ENCODE data around the gene WDR83. TPM values are rescaled to one million over a fixed set of nuclear protein-coding genes. Genes with fewer than 3 reads are reported as not detected.

WDR83 gene
- total and polyA plus RNA-seq, 2 experiments from 2014 or later = 9.1 to 19.5 TPM

DNA sequence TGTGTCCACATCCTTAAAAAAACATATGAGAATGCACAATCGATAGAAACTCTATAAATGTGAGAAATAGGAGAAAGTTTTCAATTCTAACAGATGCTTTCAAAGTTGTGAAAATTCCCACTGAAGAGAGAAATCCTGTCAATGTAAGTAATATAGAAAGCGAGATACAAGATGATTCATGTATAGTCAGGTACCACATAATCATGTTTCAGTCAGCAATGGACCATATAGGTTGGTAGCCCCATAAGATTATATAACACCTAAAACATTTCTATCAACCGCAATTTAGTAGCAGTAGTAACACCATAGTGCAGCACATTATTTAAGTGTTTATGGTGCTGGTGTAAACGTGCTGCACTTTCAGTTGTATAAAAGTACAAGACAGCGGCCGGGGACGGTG is 37.4 kb upstream of the WDR83 start:
- 98% methylated on average over 7 of the region's 7 CpGs for WGBS (ENCODE audit: low lambda C conversion rate, missing lambda C conversion rate)
- H3K27me3 ChIP-seq = no peaks in the 10 kb centered on the region
- H3K9me3 ChIP-seq (ENCODE audit: low read depth) = peaks cover 36% of the 10 kb centered on the region
- no peak for DNase-seq (ENCODE audit: low spot score)
- no peaks in the 10 kb centered on the region for H3K4me1 ChIP-seq (ENCODE audit: insufficient read depth)
- H3K4me2 ChIP-seq = no peak overlapping the region
- no peaks in the 10 kb centered on the region for H4K20me1 ChIP-seq (ENCODE audit: insufficient read depth, poor library complexity, severe bottlenecking)
- H3K36me3 ChIP-seq (replicated peaks; ENCODE audit: insufficient read depth, low read depth) = peaks cover 26% of the 10 kb centered on the region
- H2AFZ ChIP-seq = no peak overlapping the region
- H3K79me2 ChIP-seq = peaks cover 13% of the 10 kb centered on the region
- H3K9me2 ChIP-seq (replicated peaks; ENCODE audit: insufficient read depth) = no peaks in the 10 kb centered on the region
- TF ChIP-seq CTCF (IDR thresholded peaks at IDR 0.05; ENCODE audit: poor library complexity) (no peak), EZH2 (IDR thresholded peaks at IDR 0.05; ENCODE audit: borderline replicate concordance) (no peak), EZH2phosphoT487 (IDR thresholded peaks at IDR 0.05; ENCODE audit: low read depth, severe bottlenecking, unreplicated experiment) (no peak)
- H3K4me3 ChIP-seq = peak overlapping the region; percentile 7
- H3K27ac ChIP-seq = no peak overlapping the region

- no peak overlapping the region for H3K27ac ChIP-seq
- no peak for DNase-seq (ENCODE audit: low spot score)
- H2AFZ ChIP-seq = no peak overlapping the region
- no peaks in the 10 kb centered on the region for H3K36me3 ChIP-seq (replicated peaks; ENCODE audit: insufficient read depth, low read depth)
- H3K4me2 ChIP-seq = no peak overlapping the region
- H3K79me2 ChIP-seq = no peaks in the 10 kb centered on the region
- WGBS (ENCODE audit: low lambda C conversion rate, missing lambda C conversion rate) = 96% methylated on average over 13 of the region's 13 CpGs
- H3K9me2 ChIP-seq (replicated peaks; ENCODE audit: insufficient read depth) = no peaks in the 10 kb centered on the region
- TF ChIP-seq EZH2 (IDR thresholded peaks at IDR 0.05; ENCODE audit: borderline replicate concordance) (no peak), CTCF (IDR thresholded peaks at IDR 0.05; ENCODE audit: poor library complexity) (no peak), EZH2phosphoT487 (IDR thresholded peaks at IDR 0.05; ENCODE audit: low read depth, severe bottlenecking, unreplicated experiment) (no peak)
- H3K4me3 ChIP-seq = no peak overlapping the region
- H3K9me3 ChIP-seq (ENCODE audit: low read depth) = no peaks in the 10 kb centered on the region
- no peaks in the 10 kb centered on the region for H3K4me1 ChIP-seq (ENCODE audit: insufficient read depth)
- H4K20me1 ChIP-seq (ENCODE audit: insufficient read depth, poor library complexity, severe bottlenecking) = no peaks in the 10 kb centered on the region
- no peaks in the 10 kb centered on the region for H3K27me3 ChIP-seq
Measured at GRCh38 chr19:12636631-12637030, 30.0 kb upstream of the WDR83 start.

- Histone ChIP-seq H3K9me2 (replicated peaks; ENCODE audit: insufficient read depth) (no peaks in the 10 kb centered on the region), H3K27ac (no peak overlapping the region), H3K4me1 (ENCODE audit: insufficient read depth) (no peaks in the 10 kb centered on the region), H3K27me3 (no peaks in the 10 kb centered on the region), H3K79me2 (no peaks in the 10 kb centered on the region), H3K4me2 (no peak overlapping the region), H4K20me1 (ENCODE audit: insufficient read depth, poor library complexity, severe bottlenecking) (no peaks in the 10 kb centered on the region), H3K36me3 (replicated peaks; ENCODE audit: insufficient read depth, low read depth) (no peaks in the 10 kb centered on the region), H3K4me3 (no peak overlapping the region), H2AFZ (no peak overlapping the region), H3K9me3 (ENCODE audit: low read depth) (no peaks in the 10 kb centered on the region)
- WGBS (ENCODE audit: low lambda C conversion rate, missing lambda C conversion rate) = 99% methylated on average over 21 of the region's 22 CpGs
- no peak for DNase-seq (ENCODE audit: low spot score)
- no peak for TF ChIP-seq EZH2 (IDR thresholded peaks at IDR 0.05; ENCODE audit: borderline replicate concordance)
- TF ChIP-seq CTCF (IDR thresholded peaks at IDR 0.05; ENCODE audit: poor library complexity) = no peak
- no peak for TF ChIP-seq EZH2phosphoT487 (IDR thresholded peaks at IDR 0.05; ENCODE audit: low read depth, severe bottlenecking, unreplicated experiment)
Measured at GRCh38 chr19:12638611-12639182, 27.9 kb upstream of the WDR83 start.

Measured in hepatocyte (in vitro differentiated cells).